Stimulated activated CD8-positive, alpha-beta memory T cell treated with anti-CD3 and anti-CD28 coated beads, Interleukin-7, amount 100 ng/mL, for 1 hour (primary cell): ENCODE measurements around the gene SCGB1D1.

Source experiments
- DNase-seq, 2 donors: peaks; one replicate each; pipeline ENCODE4 v3.0.0-alpha.2; 2020; ENCODE audit warnings: low read depth in 2 of 2

SCGB1D1 gene

DNA sequence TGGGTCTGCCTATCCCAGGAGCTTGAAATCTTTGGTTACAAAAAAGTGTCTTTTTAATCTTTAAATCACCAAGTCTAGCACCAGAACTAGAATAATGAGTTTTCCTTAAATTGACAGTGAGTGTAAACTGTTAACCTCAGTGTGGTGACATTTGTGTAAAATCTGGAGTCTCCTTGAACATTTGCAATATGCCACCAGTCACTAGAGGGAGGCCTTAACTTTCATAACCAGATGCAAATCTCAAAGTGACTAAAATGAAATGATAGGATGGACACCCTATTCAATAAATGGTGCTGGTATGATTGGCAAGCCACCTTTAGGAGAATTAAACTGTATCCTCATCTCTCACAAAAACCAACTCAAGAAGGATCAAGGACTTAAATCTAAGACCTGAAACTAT, 43.7 kb downstream of the SCGB1D1 start:
- DNase-seq: no peak

GRCh38 chr11:62236187-62236586, 46.2 kb downstream of the SCGB1D1 start:
- no peak for DNase-seq

- DNase-seq: no peak
These were observed 47.5 kb downstream of the SCGB1D1 start for GRCh38 chr11:62237499-62237898.

DNA sequence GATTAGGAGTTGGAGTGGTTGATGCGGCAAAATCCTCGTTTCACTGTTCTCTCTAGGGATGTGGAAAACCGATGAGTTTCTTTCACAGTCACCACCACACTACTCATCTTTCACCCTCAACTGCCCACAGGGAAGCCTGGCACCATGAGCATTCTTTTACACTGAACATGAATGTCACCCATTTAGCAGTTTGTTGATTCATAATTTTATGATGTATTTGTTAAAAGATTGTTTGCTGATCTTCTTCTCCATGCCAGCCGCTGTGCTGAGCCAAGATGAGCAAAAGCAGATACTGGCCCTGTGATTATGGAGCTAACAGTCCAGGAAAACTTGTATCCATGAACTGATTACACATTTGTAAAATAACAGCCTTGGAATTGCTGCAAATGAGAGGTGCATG, 48.1 kb downstream of the SCGB1D1 start:
- DNase-seq: no peak

- DNase-seq: no peak
These were observed 51.1 kb downstream of the SCGB1D1 start for GRCh38 chr11:62241095-62241494.

GRCh38 chr11:62242021-62242420, 52.0 kb downstream of the SCGB1D1 start, which contains the start of gene SCGB1D2:
TSS of gene SCGB1D2 (plus strand) at chr11:62242239. CDS start at chr11:62242308, 69 bp downstream.
- no peak for DNase-seq
